CD4-positive, alpha-beta T cell treated with Interleukin-15 for 4 hours (primary cell): ENCODE data around the gene PKP1.

Source experiments
- DNase-seq: peaks from one replicate; pipeline ENCODE4 v3.0.0-alpha.2; 2020; ENCODE audit warnings: low spot score

The PKP1 gene

DNA sequence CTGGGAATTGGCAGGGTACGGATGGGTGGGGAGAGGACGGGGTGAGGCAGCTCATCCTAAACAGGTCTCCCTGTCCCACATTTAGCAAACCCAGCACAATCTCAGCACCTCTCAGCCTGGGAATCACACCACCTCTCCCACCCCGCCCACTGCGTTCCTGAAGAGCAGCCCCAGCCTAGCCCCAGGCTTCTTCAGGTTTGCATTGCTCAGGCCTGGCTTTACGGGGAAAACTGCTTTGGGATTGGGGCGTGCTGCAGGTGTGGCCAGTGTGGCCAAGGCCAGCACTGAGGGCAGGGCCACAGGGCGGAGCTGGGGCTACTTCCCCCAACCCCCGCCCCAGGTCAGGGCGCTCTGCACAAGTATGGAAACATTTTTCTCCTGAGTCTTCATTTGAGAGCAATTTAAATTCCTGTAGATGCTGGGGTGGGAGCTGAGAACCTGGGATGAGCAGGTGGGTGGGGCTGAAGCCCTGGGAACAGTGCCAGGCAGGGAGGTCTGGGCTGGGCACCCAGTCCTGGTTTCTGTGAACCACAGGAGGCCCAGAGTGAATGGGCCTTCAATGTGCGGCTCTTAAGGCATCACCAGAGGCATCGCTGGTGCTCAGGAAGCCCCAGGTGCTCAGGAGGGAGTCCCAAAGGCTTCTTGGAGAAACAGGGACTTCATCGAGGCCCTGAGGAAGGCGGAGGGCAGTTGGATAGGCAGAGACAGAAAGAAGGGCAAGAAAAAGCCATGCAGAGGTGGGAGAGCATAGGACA is 70.1 kb downstream of the PKP1 start:
- no peak for DNase-seq

DNA sequence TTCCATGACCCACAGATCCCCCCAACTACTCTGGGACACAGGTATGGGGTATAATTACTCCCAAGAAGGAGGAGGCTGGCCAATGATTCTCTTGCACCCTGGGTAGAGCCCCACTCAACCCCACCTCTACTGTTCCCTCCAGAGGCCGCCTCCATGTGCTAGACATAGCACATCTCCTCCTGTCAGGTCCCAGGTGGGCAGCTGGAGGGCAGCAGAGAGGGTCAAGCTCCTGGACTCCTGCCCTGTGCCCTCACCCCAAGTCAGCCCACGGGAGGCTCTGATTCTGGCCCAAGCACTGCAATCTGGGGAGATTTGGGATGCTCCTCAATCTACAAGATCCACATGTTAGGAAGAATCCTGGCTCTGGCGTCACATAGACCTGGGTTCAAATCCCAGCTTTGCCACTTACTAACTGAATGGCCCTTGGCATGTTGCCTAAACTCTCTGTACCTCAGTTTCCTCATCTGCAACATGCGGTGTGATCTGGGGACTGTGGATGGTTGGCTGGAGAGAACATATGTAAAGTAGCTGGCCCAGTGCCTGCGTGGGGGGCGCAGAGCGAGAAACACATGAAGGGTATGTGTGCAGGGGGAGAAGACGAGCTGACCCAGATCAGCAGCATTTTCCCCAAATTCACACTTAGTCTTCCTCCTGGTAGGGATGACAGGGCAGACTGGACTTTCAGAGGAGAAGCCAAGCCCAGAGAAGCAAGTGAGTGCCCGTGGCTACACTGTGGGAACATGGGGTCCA is 71.0 kb downstream of the PKP1 start:
- no peak for DNase-seq

DNA sequence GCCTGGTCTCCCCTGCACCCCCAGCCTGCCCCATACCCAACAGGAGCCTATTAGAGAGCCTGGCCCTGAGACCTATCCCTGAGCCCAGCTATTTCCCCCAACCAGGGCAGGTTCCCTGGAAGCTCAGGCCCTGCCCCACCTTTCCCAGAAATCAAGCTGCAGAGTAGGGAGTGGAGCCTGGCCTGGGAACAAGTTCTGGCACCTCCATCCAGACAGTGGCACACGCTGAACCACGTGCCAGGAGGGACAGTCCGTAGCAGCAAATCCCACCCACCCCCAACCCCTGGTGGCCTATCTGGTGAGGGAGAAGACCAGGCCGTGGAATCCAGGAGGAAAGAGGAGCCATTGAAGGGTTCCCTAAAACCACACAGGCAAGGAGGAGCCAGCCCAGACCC is 71.6 kb downstream of the PKP1 start:
- no peak for DNase-seq

DNA sequence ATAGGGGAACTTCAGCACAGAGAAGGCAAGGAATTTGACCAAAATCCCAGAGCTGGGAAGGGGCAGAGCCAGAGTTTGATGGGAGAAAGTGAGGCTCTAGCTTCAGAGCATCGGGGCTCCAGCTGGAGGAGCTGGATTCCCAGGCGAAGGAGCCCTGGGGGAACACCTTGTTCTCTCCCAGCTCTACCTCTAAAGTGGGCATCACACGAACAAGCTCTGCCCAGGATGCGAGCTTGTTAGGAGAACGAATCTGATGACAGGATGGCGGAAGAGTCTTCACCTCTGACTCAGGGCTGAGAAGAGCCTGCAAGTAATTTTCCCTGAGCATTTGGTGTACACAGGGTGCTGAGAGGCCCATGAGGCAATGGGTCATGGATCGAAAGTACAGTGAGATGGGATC is 72.2 kb downstream of the PKP1 start:
- DNase-seq = no peak

DNA sequence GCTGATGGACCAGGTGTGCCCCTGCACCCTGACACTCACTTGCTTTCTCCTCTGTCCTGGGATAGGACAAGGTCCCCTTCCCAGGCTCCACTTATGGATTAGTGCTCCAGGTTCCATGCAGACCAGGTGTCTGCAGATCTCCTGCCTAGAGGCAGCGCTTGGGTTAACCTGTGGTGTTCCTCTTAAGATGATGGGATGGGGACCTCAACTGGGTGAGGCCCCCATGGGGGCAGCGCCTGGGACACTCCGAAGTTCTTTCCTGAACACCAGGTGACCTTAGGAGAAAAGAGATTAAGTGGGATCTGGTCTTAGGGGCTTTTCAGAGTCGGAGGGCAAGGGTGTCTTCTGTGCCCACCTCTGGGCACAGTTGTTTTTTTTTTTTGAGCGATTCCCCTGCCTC is 72.9 kb downstream of the PKP1 start:
- DNase-seq = no peak

DNA sequence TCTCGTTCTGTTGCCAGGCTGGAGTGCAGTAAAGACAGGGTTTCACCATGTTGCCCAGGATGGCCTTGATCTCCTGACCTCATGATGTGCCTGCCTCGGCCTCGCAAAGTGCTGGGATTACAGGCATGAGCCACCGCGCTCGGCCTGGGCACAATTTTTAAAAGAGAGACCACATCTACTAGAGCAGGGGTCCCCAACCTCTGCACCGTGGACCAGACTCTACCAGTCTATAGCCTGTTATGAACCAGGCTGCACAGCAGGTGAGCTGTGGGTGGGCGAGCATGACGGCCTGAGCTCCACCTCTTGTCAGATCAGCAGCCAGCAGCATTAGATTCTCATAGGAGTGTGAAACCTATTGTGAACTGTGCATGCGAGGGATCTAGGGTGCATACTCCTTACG is 73.4 kb downstream of the PKP1 start:
- no peak for DNase-seq

DNA sequence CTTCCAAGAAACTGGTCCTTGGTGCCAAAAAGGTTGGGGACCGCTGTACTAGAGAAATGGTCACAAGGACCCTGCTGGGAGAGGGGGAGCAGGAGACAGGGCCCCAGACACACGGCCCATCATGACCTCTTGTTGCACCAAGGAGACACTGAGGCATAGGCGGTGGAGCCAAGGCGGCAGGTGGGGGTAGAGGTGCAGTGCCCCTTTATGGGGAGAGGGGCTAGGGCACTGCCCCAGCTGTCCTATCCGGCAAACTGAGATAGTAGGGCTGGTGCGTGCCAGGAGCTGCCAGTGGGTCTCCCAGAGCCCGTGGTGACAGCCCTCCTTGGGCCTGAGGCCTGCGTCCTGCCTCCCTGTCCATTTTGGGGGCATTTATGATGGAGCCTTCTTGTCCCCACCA is 73.9 kb downstream of the PKP1 start:
- no peak for DNase-seq

DNA sequence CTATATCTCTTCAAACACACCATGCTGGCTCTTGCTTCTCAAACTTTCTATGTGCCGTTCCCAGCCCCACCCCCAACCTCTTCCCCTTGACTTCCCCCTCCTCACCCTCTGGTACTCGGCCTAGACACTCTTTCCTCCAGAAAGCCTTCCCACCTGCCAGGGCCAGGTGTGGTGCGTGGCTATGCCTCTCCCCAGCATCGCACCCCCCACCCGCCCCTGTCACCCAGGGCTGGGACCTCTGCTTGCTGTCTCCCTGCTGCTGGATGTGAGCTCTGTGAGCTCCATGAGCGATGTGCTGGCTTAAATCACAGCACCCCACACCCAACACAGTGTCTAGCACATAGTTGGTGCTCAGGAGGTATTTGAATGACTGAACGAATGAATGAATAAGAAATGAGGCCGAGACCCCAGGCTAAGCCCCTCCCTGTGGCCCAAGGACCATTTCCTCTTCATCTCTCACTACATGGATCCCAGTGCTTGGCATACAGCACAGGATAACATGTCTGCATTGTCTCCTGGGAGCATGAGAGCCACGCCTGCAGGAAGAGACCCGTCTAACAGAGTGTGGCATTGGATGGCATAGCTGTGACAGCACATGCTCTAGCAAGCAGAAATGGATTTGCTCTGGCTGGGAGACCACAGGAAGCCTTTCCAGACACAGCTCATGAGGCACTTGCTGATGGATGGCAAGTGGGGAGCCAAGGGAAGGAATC is 74.5 kb downstream of the PKP1 start:
- no peak for DNase-seq

DNA sequence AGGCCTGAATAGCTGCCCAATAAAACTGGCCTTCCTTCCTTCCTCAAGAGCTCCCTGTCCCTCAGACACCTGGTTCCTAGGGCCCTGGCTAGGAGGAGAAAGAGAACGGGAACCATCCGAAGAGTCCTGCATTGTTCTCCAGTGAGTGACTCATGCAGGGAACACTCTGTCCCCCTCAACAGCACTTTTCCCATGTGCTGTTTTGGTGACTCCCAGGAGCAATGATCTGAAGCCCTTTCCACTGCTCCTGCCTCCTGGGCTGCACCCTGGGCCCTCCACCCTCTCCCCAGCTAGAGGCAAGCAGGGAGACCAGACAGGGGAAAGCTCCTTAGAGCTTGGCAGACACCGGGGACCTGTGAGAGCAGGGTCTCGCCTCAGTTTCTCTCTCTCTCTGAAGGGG is 75.3 kb downstream of the PKP1 start:
- no peak for DNase-seq

DNA sequence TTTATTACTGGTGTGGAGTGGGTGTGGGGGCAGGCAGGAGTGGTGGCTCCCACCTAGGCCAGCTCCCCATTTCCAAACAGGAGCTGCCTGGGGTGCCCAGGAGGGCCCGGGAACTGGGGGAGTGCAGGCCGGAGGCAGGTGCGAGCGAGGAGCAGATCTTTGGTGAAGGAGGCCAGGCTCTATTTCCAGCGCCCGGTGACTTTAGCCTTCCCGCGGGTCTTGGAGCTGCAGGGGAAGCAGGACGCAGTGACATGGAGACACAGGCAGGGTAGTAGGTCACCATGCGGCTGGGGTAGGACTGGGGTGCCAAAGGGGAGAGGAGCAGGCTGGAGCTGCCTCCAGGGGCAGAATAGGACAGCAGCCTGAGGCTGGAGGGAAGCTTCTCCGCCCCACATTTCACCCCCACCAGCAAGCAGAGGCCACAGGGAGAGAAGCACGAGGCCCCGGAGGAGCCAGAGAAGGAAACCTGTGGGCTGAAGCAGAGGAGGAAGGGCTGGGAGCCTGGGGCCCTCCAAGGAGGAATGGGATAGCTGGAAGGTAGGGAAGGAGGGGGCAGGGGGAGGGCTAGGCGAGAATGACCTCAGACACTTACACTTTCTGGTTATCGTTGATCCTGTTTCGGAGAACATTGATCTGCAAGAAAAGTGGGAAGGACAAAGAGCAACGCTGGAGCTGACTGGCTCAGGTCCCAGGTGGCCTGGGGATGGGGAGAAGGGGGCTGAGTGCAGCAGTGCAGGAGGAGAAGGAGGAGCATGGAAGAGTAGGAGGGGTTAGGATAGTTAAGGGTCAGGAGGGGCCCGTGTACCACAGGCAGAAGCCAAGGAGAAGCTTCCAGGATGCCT is 75.9 kb downstream of the PKP1 start:
- no peak for DNase-seq

DNA sequence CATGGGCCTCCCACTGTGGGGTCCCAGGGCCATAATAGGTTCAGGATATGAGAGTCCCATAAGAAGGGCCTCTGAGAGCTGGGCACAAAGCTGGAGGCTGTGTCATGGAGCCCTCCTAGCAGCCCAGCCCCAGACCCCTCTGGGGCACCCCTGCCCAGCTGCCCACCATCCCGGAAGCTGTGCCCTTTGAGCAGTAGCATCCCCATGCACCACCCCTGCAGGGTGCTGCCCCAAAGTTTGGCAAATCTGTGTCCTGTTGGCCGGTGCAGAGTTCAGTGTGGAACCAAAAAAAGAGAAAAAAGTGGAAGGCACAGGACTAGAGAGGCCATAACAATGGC is 76.5 kb downstream of the PKP1 start:
- no peak for DNase-seq

DNA sequence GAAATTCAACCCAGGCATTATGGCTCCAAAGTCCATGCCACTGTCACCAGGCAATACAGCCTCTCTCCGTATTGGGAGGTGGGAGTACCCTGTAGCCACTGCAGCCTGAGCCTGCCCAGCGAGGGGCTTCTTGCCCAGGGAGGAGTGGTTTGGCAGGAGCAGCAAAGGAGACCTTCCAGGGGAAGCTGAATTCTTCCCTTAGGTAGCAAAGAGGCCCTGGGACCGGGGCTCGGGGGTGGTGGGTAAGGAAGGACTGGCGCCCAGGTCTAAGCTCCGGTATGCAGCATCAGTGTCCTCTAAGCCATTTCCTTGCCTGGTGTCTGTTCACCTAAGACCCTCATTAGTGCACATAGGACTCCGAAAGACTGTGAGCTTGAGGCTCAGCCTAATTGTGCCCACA is 77.2 kb downstream of the PKP1 start:
- no peak for DNase-seq

DNA sequence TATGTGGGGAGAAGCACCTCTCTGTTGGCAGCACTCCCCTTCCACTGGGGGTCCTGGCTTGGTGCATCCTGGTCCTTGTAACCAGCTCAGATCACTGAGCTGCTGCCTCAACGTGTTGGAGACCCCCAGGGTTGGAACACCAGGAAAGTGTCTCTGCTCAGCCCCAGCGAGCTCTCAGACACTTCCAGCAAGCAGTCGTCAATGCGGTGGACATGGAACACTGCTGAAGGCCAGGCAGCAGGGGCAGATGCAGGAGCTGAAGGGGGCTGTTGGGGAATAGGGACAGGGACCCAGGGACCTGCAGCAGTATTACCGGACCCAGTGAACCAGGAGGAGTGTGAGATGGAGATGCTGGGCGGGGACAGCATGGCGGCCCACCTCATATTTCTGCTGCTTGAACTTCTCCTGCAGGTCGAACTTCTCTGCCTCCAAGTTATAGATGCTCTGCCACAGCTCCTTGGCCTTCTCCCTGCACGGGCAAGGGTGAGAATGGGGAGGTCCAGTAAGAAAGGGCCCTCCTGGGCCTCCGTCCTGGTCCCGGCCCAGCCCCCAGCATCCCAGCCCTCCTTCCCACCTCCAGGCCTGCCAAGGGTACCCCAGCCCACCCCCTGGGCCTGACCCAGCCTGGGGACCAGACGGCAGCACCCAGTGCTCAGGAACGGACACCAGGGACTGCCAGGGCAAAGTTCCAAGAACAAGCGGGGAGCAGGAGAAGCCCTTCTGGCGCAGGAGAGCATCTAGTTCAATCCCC is 77.8 kb downstream of the PKP1 start:
- DNase-seq = no peak

DNA sequence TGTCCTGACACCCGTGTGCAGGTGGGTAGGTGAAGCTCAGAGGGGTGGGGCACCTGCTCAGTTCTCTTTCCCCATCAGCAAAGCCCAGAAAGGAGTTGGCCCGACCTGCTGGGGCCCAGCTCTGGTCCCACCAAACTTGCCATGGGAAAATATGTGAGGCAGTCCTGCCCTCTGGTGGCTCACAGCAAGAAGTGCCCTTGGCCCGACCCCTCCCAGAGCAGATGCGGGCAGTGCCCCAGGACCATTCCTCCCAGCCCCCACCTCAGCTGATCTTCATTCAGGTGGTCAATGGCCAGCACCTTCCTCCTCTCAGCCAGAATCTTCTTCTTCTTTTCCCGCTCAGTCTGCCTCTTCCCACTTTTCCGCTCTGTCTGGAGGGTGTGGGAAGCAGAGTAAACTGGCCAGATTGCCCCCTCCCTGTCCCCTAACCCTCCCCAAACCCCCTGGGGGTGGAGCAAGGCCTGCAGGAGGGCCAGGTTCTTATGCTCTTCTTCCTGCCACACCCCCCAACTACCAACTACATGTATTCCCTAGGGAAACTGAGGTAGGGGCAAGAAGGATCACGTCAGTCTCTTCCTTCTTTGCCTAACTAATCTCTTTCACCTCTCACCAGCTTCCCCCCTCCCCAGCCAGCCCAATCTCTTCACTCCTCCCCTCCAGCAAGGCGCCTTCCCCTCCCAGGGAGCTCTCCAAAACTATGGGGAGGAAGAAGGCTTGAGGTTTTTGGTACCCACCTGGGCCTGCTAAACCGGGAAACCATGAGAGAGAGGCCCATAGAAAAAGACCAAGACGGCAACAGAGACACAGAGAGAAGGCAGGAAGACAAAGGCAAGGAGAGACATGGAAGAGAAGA is 78.6 kb downstream of the PKP1 start:
- DNase-seq = no peak

DNA sequence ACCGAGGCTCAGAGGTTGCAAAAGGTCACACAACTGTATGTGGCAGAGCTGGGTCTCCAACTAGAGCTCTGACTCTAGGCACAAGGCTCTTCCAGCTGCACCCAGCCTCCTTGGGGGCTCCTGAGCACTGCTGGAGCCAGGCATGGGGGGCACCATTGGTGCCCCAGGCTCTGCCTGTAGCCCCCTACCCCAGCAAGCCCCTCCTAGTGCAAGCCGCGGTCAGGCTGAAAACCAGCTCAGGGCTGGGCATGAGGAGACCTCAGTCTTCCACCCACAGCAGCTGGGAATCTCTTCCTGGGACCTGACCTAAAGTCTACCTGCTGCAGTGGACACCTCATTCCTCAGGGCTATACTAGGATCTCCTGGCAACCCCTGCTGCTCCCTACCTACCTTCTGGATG is 79.6 kb downstream of the PKP1 start:
- no peak for DNase-seq

DNA sequence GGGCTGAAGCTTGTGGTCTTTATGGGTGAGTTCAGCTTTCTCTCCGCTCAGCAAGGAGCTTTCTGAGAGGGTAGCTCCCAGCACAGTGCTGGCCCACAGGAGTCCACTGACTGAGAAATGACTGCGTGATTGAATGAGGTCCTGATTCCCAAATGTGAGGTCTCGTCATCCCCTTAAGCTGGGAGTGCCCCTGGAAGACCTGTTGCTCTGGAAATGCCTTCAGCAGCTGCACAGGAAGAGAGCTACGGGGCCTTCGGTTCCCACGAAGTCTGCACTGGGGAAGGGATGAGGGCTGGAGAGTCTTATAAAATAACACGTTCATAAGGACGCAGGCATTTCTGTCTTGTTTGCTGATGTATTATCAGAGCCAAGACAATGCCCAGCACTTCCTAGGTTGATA is 80.2 kb downstream of the PKP1 start:
- DNase-seq = no peak

DNA sequence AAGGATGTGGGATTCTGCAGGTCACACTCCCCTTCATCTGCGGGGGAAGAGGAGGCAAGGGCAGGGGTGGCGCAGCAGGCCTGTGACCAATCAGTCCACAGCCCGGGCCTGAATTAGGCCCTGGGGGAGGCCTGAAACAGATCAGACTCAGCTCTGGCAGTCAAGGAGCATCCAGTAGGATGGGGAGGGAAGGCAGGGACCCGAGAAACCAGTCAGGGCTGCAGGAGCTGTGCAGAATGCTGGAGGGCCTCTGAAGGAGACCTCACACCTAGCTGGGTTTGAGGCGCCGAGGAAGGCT is 81.5 kb downstream of the PKP1 start:
- DNase-seq = no peak

DNA sequence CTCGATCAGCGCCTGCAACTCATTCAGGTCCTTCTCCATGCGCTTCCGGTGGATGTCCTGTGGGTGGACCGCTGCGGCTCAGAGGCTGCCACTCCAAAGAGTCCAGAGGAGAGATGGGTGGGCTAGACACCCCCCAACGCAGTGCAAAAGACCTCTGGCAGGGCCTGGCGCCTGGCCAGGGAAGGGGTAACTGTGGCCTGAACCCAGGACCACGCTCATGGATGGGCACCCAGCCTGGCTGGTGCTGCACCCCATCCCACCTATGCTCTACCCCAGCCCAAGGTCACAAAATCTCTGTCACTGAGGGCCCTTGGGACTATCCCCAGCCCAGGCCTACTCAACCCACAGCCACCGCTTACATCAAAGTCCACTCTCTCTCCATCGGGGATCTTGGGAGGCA is 81.9 kb downstream of the PKP1 start:
- no peak for DNase-seq

DNA sequence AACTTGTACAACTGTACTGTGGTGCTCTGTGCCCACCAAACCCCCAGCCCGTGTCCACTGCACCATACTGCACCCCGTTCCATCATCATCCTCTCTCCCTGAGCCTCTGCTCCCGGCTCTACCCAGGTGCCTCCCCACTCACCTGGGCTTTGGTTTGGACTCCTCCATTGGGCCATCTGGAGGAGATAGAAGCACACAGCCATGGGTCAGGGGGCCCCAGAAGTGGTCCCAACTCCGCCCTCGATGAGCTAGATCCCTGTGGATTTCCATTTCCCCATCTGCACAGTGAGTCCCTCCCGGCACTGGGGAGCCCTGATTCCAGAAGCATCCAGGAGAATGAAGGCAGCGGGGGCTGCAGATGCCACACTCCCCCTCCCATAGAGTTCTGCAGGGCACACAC is 83.4 kb downstream of the PKP1 start:
- DNase-seq = no peak

DNA sequence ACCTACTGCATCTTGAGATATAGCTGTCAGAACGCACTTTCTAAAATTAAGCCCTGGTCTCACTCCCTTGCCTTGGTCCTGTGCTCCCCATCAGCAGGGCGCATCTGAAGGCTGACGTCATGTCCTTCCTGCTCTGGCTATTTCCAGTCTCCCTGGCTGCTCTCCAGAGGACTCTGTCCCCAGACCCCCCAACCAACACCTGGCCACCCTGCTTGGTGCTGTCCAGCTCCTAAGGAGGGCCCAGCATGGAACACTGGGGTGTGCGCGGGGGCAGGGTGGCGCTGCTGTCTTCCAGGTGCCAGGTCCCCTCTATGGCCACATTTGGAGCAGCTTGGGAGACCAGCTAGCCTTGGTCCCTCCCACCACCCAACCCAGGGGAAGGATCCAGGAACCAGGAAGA is 85.9 kb downstream of the PKP1 start:
- no peak for DNase-seq

DNA sequence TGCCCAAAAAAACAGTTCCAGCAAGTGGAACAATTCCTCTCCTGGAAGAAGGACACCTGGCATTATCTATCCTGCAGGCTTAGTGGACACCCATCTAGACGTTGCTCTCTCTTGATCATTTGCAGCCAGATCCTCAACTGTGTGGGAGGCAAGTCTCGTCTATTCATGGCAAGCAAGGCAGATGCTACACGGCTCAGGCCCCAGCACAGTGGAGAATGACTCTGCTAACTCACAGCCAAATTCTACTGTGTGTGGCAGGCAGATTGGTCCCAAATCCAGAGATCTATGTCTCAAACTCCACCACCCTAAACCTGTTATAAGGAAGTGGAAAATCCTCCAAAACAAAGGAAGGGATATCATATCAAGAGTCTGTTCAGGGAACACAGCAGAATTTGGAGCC is 87.2 kb downstream of the PKP1 start:
- no peak for DNase-seq
